Fibroblast of lung (primary cell): ENCODE measurements around the gene ZIM2. TPM values are rescaled to one million over a fixed set of nuclear protein-coding genes. Genes with fewer than 3 reads are reported as not detected.

Experiments used
- DNase-seq, 2 donors: peaks; one replicate each; pipeline versions ENCODE4 v3.0.0 to v3.0.0-alpha.2; 2010; ENCODE audit warnings: low read depth in 2 of 2
- H2AFZ ChIP-seq: 2 replicates; pipeline ENCODE4 v1.5.1; 2012; ENCODE audit warnings: low read length, control low read depth, inconsistent platforms
- H3K27ac ChIP-seq: 2 replicates; pipeline ENCODE4 v1.5.1; 2011; ENCODE audit warnings: low read length, control low read depth; ENCODE audit not compliant: insufficient read depth
- H3K27me3 ChIP-seq: 2 replicates; pipeline ENCODE4 v1.5.1; 2011; ENCODE audit warnings: mild to moderate bottlenecking, low read length; ENCODE audit not compliant: control insufficient read depth, insufficient read depth
- H3K36me3 ChIP-seq: 2 replicates; pipeline ENCODE4 v1.5.1; 2011; ENCODE audit warnings: low read length; ENCODE audit not compliant: control insufficient read depth, insufficient read depth
- H3K4me1 ChIP-seq: 2 replicates; pipeline ENCODE4 v1.5.1; 2011; ENCODE audit warnings: low read length; ENCODE audit not compliant: control insufficient read depth, insufficient read depth; ENCODE audit errors: extremely low read depth
- H3K4me2 ChIP-seq: 2 replicates; pipeline ENCODE4 v1.5.1; 2011; ENCODE audit warnings: low read length, control low read depth; ENCODE audit not compliant: insufficient read depth; ENCODE audit errors: extremely low read depth
- H3K4me3 ChIP-seq, 4 experiments: fragments of 200-600 bp in 1 of 4; sonication (generic) in 1 of 4; replicated peaks in 1 of 4; 2 replicates each; pipeline ENCODE4 v1.5.1; 2011 to 2016; ENCODE audit warnings: low read length in 4 of 4, low read depth in 3 of 4, mild to moderate bottlenecking in 3 of 4, control low read depth in 2 of 4, inconsistent platforms in 1 of 4, mixed read lengths in 1 of 4; ENCODE audit not compliant: insufficient read depth in 1 of 4; ENCODE audit errors: control extremely low read depth in 1 of 4
- H3K79me2 ChIP-seq: 2 replicates; pipeline ENCODE4 v1.5.1; 2012; ENCODE audit warnings: mild to moderate bottlenecking, low read length, inconsistent platforms; ENCODE audit not compliant: control insufficient read depth, insufficient read depth
- H3K9ac ChIP-seq: 2 replicates; pipeline ENCODE4 v1.5.1; 2011; ENCODE audit warnings: mild to moderate bottlenecking, low read length, control low read depth; ENCODE audit not compliant: insufficient read depth
- H3K9me3 ChIP-seq: 2 replicates; pipeline ENCODE4 v1.5.1; 2012; ENCODE audit warnings: low read depth, low read length; ENCODE audit not compliant: control insufficient read depth, insufficient read depth
- H4K20me1 ChIP-seq: 2 replicates; pipeline ENCODE4 v1.5.1; 2011; ENCODE audit warnings: low read length; ENCODE audit not compliant: control insufficient read depth, insufficient read depth; ENCODE audit errors: extremely low read depth
- EZH2 ChIP-seq: IDR thresholded peaks from 2 replicates; pipeline ENCODE4 v1.5.1; 2012; ENCODE audit warnings: low read length, control low read depth, mild to moderate bottlenecking; ENCODE audit errors: missing control alignments
- polyA plus RNA-seq, 2 donors: library from polyadenylated mRNA; depleted of rRNA in 1 of 2; stranded (reverse) in 1 of 2; unstranded in 1 of 2; fragments of >200 nt; gene quantifications; 2 replicates each; pipeline ENCODE4 v1.2.1, GENCODE V29; 2011 to 2012; ENCODE audit warnings: missing spikeins in 1 of 2
- total RNA-seq: library from RNA; depleted of rRNA; stranded (reverse); fragments of >200 nt; gene quantifications from 2 replicates; pipeline ENCODE4 v1.2.1, GENCODE V29; 2014
- TF ChIP-seq, protein P1 (sequence below), 2 donors: IDR thresholded peaks in 1 of 2; conservative IDR thresholded peaks in 1 of 2; 1 replicate in 1 of 2; 2 replicates in 1 of 2; pipeline ENCODE4 v1.5.1; 2011 to 2012; ENCODE audit warnings: low read length in 2 of 2, control low read depth in 1 of 2, inconsistent platforms in 1 of 2, low read depth in 1 of 2, mild to moderate bottlenecking in 1 of 2

Gene ZIM2
- total and polyA plus RNA-seq, 2 donors (not counting 1 experiment from before 2014, with no cell fraction given): not detected

DNA sequence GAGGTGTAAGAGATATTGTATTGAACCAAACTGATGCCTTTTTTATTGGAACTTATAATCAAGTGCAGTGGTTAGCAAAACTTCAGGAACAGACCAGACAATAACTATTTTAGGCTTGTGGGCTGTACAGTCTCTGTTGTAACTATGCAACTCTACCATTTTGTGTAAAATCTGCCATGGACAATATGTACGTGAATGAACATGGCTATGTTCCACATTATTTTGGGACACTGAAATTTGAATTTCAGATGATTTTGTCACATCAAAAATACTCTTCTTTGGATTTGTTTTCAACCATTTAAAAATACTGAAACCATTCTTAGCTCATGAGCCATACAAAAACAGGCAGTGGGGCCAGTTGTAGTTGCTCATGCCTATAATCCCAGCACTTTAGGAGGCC, 27.9 kb upstream of the ZIM2 start:
- no peaks in the 10 kb centered on the region for H3K27me3 ChIP-seq
- no peak for DNase-seq
- no peak overlapping the region for H3K4me2 ChIP-seq
- no peaks in the 10 kb centered on the region for H3K36me3 ChIP-seq
- no peaks in the 10 kb centered on the region for H3K9me3 ChIP-seq
- H2AFZ ChIP-seq: no peak overlapping the region
- no peak overlapping the region for H3K27ac ChIP-seq
- H3K9ac ChIP-seq: no peak overlapping the region
- H3K4me1 ChIP-seq: no peaks in the 10 kb centered on the region
- H3K79me2 ChIP-seq: no peaks in the 10 kb centered on the region
- no peaks in the 10 kb centered on the region for H4K20me1 ChIP-seq
- TF ChIP-seq, protein P1, sequence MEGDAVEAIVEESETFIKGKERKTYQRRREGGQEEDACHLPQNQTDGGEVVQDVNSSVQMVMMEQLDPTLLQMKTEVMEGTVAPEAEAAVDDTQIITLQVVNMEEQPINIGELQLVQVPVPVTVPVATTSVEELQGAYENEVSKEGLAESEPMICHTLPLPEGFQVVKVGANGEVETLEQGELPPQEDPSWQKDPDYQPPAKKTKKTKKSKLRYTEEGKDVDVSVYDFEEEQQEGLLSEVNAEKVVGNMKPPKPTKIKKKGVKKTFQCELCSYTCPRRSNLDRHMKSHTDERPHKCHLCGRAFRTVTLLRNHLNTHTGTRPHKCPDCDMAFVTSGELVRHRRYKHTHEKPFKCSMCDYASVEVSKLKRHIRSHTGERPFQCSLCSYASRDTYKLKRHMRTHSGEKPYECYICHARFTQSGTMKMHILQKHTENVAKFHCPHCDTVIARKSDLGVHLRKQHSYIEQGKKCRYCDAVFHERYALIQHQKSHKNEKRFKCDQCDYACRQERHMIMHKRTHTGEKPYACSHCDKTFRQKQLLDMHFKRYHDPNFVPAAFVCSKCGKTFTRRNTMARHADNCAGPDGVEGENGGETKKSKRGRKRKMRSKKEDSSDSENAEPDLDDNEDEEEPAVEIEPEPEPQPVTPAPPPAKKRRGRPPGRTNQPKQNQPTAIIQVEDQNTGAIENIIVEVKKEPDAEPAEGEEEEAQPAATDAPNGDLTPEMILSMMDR (conservative IDR thresholded peaks at IDR 0.05 in 1 of 2, IDR thresholded peaks at IDR 0.05 in 1 of 2; ENCODE audit: low read depth in 1 of 2, low read length in 2 of 2): no peak
- TF ChIP-seq EZH2: no peak
- no peak overlapping the region for H3K4me3 ChIP-seq

DNA sequence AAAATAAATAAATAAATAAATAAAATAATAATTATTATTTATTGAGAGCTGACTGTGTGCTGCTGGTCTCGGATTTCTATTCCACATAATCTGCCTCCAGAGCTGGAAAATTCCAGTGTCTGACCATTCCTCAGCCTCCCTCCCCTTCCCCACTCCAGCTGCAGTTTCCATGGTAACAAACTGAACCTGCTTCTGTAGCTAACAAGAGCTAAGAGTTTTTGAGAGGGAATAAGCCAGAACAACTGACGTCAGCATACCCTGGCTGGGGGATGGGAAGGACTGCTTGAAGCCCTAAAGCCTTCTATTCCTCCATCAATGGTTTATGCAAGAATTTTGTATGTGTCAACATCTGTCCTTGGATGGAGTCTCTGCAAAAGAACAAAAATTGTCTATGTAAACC, 26.0 kb upstream of the ZIM2 start:
- H4K20me1 ChIP-seq: no peaks in the 10 kb centered on the region
- H3K36me3 ChIP-seq: no peaks in the 10 kb centered on the region
- no peak overlapping the region for H3K4me2 ChIP-seq
- H3K4me3 ChIP-seq: no peak overlapping the region
- TF ChIP-seq, protein P1 (conservative IDR thresholded peaks at IDR 0.05 in 1 of 2, IDR thresholded peaks at IDR 0.05 in 1 of 2; ENCODE audit: low read depth in 1 of 2, low read length in 2 of 2): no peak
- no peak for TF ChIP-seq EZH2
- no peaks in the 10 kb centered on the region for H3K4me1 ChIP-seq
- DNase-seq: no peak
- H3K79me2 ChIP-seq: no peaks in the 10 kb centered on the region
- H3K9ac ChIP-seq: no peak overlapping the region
- no peak overlapping the region for H2AFZ ChIP-seq
- no peak overlapping the region for H3K27ac ChIP-seq
- no peaks in the 10 kb centered on the region for H3K9me3 ChIP-seq
- no peaks in the 10 kb centered on the region for H3K27me3 ChIP-seq

DNA sequence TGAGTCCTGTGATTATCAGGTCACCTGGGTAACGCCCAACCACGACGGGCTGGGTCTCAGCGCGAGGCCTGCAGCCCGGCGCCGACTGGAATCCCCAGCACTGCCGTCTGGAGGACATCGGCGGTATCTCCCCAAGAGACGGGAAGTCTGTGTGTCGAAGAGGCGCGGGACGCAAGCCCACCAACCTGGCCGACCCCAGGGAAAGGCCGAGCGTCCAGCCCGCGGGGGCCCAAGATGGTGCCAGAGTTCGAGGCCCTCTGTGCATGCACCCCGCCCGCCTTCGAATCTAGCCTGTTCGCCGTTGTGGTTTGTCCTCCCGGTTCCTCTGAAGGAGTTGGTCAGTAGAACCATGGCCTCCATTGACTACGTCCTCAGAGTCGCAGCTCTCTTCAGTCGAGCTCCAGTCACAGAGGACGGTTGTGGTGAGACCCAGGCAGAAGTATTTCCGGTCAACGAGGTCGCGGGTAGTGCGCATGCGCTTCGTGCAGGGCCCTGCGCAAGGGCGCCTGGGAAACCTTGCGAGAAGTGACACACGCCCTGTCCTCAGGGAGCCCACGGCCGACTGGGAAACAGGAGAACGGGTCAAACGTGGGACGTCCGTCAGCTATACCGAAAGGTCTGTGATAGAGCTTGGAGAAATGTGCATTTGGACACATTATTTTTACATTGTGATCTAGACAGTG, 24.1 kb upstream of the ZIM2 start:
- Histone ChIP-seq H2AFZ (no peak overlapping the region), H3K27me3 (no peaks in the 10 kb centered on the region), H3K4me1 (no peaks in the 10 kb centered on the region), H4K20me1 (no peaks in the 10 kb centered on the region), H3K36me3 (no peaks in the 10 kb centered on the region), H3K9me3 (no peaks in the 10 kb centered on the region), H3K9ac (no peak overlapping the region), H3K79me2 (no peaks in the 10 kb centered on the region), H3K27ac (no peak overlapping the region), H3K4me2 (no peak overlapping the region), H3K4me3 (no peak overlapping the region)
- TF ChIP-seq, protein P1 (conservative IDR thresholded peaks at IDR 0.05 in 1 of 2, IDR thresholded peaks at IDR 0.05 in 1 of 2; ENCODE audit: low read depth in 1 of 2, low read length in 2 of 2): no peak
- no peak for TF ChIP-seq EZH2
- no peak for DNase-seq
